MV-4-11 (cell line): Measurements from ENCODE around the gene MPO.

Source experiments
- DNase-seq: peaks from one replicate; lab custom pipeline; 2025; lab: John Stamatoyannopoulos, UW

MPO gene

DNA sequence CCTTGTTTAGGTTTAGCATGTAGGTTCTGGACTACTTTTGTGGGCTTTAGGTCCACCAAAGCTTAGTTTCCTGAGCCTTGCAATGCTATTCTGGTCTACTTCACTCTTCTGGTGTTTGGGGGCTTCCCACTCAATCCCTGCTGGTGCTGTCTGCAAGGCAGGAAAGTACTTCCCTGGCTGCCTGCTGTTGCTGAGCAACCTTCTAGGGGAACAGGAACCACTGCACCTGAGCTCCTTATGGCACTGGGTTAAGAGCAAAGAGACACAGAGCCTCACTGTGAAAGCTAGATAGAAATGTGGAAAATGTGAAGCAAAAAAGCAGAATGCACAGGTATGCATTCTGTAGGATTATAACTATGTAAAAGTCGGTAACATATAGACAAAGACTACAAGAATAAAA lies 17.0 kb downstream of the MPO start:
- no peak for DNase-seq

DNA sequence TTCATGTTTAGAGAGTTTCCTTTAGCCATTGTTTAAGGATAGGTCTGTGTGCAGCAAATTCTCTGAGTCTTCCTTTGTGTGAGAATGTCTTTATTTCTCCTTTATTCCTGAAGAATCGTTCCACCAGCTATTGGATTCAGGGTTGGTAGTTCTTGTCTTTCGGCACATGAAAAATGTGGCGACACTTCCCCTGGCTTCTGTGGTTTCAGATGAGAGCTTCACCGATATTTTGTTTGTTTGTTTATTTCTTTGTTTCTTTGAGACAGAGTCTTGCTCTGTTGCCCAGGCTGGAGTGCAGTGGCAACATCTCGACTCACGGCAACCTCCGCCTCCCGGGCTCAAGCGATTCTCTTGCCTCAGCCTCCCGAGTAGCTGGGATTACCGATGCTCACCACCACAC lies 18.6 kb downstream of the MPO start:
- DNase-seq: no peak

DNA sequence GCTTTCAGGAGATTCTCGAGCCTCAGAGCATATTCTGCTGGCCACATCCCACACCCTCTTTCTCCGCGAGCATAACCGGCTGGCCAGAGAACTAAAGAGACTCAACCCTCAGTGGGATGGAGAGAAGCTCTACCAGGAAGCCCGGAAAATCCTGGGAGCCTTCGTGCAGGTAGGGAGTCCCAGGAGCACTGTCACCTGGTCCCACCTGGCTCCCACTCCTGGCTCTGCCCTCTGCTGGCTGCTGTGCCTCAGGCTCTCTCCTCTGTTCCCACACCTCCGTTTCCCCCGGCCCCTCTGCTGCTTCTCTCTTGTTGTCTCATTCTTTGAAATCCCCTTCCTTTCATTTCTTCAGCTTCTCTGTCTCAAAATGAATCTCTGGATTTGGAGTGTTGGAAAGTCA lies 25.9 kb downstream of the MPO start:
- DNase-seq: no peak

DNA sequence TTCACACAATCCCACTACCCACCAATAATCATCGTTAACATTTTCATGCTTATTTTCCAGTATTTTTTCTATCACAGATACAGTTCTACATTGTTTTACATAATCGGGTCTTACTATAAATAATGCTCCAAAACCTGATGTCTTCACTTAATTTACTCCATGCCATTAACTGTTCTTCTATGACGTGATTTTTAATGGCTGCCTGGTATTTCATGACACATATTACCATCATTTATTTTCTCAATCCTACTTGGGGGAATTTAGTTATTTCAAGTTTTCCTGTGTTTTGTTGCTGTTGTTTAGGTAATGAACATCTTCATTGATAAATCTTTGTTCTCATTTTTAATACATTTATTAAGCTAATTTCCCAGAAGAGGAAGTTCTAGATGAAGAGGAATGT lies 27.7 kb downstream of the MPO start:
- DNase-seq: no peak

DNA sequence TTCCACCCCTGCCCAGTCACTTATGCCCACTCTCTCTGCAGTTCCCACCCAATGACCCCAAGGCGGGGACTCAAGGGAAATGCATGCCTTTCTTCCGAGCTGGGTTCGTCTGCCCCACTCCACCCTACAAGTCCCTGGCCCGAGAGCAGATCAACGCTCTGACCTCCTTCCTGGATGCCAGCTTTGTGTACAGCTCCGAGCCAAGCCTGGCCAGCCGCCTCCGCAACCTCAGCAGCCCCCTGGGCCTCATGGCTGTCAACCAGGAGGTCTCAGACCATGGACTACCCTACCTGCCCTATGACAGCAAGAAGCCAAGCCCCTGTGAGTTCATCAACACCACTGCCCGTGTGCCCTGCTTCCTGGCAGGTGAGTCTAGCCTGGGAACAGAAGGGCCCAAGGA lies 28.6 kb downstream of the MPO start:
- no peak for DNase-seq

DNA sequence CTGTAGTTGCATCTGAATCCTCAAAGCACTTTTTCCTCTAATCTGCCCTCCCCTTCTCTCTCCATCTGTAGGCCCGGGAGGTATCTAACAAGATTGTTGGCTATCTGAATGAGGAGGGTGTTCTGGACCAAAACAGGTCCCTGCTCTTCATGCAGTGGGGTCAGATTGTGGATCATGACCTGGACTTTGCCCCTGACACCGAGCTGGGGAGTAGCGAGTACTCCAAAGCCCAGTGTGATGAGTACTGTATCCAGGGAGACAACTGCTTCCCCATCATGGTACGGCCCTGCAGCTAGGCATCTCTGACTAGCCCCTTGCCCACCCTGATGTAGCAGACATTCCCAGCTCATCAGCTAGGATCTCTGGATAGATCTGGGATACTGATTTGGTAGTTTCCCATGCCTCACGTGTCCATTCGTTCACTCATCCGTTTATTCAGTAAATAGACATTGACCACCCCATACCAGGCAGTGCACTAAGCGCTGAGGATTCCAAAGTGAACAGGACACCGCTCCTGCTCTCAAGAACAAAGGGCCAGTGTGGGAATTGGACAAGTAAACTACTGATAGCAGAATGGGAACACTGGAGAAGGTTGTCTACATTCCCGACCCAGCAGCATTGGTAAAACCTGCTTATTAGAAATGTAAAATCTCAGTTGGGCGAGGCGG lies 30.3 kb downstream of the MPO start:
- no peak for DNase-seq

DNA sequence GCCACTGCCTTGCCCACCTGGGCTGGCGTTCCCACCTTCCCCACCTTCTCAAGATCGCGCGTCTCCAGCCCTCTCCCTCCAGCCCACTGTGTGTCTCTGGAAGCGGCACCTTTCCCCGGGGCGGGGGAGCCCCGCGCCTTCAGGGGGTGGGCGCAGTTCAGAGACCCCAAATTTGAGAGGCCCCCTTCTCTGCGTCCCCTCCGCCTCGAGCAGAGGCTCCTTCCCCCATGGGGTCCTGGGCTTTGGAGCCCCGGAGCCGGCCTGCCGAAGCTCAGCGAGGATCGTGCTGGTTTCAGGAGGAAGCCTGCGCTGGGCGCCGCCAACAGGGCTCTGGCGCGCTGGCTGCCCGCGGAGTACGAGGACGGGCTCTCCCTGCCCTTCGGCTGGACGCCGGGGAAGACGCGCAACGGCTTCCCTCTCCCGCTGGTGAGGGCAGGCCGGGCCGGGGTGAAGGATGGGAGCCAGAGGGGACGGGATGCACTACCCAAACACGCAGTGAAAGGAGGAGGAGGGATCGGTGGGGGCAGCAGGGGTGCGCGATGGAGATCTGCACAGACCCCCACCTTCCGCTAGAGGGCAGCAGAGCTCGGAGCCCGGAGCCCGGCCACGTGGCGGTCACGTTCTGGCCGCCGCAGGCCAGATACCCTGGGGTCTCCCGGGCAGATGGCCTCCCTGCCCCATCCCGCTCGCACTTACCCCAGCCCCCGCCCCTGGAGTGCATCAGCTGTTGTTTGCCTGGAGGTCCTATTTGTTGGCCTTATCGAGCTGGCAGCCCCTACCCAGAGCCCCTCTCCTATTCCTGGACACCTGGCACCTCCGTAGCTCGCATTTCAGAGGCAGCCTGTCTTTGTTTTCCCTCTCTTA lies 31.2 kb downstream of the MPO start:
- peak; percentile 34 for DNase-seq

DNA sequence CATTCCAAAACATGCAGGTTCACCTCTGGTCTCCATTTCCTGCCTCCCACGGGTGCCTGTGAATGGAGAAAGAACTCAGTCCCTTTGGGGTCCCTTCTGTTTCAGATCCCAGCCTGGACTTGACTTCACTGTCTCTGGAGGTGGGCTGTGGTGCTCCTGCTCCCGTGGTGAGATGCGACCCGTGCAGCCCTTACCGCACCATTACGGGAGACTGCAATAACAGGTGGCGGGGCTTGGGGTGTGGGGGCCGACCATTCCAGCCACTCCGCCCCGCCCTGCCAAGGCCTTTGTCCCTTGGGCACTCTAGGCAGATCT lies 31.8 kb downstream of the MPO start:
- DNase-seq: no peak

DNA sequence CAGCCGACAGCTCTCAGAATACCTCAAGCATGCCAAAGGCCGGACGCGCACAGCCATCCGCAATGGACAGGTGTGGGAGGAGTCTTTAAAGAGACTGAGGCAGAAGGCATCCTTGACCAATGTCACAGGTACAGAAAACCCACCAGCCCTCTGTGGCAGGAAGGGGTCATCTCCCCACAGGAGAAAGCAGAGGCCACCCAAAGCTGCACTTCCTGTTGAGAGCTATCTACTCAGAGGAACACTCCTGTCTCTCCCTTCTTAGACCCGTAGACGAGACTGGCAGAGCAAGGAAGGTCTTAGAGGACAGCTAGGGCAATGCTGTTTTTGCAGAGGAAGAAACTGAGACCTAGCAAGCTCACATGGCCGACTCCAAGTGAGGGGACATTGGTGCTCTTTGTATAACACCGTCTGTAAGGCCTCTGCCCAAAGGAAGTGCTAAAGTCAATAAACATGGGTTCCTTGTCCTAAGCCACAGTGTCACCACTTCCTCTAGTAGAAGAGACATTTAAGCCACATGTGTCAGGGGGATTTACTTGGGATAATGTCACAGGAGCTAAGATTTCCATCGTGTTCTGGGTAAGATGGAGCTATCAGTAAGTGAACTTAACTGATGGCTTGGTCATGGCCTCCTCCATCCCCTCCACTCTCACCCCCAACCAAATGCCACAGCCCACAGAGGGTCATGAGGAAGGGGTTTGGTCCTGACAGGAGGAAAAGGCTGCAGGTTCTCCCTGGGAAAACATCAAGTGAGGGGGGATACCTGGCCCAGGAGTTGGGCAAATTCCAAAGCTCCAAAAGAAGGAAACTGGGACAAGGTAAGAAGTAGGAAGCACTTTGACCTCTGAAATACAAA lies 33.0 kb downstream of the MPO start:
- peak; percentile 86 for DNase-seq

DNA sequence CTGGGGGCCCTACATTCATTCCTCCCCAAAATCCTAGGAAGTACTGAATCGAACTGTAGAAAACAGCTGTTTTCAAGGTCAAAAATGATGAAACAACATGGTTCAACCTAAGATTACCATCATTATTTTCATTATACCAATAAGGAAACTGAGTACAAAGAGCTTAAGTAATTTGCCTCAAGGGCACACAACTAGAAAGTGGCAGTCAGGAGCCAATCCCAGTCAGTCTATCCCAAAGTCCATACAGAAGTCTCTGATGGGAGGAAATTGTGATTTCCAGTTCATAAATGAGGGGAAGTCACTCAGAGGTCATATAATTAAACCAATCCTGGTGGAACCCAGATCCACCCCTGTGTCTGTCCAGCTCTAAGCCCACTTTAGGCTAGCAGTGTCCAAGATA lies 34.0 kb downstream of the MPO start:
- DNase-seq: no peak

DNA sequence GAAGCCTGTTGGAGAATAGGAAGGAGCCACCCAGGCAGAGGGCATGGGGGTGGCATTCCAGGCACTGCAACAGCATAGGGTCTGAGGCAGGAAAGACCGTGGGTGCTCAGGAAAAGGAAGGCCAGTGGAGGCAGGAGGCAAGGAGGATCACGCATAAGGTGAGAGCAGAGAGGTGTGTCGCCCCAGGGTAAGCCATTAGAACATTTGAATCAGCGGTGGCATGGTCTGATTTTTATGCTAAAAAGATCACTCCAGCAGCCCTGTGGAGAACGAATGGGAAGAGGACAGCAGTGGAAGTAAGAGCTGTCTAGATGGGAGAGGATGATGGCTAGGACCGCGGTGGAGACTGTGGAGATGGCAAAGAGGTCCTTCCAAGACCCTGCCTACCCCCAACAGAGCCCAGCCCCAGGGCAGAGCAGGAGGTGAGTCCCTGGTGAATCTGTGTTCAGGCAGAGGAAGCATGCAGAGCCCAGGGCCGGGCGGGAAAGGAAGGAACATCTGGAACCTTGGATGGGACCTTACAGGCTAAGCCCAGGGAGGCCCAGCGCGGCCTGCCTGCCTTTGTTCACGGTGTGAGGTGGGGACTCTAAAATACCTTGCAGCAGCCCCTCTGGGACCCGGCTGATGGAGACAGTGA lies 34.5 kb downstream of the MPO start:
- DNase-seq: no peak

DNA sequence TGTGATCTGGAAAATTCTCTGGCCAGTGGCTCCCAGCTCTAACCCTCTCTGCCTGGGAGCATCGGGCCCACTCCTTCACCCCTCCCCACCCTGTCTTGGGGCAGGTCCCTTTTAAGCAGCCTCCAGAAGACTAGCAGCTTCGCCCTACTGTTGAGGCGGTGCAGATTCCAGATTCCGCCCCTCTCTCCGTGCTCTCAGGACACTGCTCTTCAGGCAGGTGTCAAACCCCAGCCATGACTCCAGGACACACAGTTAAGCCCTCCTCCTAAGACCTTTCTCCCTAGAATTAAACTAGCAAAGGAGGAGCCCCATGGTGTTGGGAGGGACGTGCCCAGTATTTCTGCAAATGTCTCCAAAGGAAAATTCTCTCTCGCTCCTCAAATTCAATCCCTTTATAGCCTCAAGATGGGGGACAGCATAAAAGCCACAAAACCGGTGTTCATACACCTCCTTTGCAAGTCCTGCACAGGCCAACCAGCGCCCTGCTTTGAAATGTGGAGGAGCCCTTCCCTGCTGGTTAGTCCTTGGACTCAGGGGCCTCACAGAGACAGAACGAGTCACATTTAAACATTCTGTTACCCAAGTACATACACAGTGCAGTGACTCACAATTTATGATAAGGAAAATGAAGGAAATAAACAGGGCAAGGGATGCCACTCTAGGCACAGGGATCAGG lies 35.2 kb downstream of the MPO start:
- no peak for DNase-seq

DNA sequence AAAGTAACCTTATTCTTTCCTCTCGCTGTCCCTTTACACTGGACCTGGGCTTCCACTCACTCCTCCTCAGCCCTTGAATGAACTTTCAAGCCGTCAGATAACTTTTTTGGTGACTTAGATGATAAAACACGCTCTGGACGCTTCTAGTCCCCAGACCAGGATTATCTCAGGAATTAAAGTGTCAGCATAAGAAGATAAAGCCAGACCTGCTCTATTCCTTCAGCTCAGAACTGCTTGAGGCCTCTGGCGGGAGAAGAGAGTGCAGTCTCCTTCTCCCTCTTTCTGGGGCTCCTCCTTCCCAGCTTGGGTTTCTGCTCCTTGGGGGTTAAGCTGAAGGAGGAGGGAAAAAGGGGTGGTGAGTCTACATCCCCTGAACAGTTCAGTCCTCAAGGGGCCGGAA lies 35.8 kb downstream of the MPO start:
- no peak for DNase-seq

DNA sequence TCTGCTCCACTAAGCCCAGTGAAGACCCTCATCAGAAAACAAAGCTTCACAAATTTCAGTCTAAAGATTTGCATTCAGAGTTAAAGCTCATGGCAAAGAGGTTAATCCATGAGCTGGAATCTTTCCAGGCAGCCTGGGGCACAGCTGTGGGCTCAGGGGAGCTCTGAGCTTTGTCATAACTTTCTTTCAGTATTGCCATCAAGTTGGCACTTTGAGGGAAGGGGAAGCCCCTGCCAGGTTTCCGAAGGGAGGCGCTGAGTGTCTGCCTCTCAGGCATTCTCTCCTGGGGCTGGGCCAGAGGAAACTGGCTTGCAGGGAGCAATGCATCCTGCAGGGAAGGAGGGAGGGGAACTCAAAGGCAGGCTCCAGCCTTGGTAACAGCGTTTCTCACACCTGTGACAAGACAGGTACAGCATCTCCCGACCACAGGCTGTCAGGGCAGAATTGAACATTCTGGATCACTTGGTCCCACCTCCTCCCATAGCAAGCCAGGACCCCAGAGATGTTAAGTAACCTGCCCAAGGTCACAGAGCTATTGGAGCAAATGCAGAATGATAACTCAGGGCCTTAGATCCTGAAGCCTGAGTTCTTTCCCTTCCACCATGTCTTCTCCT lies 38.5 kb downstream of the MPO start:
- no peak for DNase-seq

DNA sequence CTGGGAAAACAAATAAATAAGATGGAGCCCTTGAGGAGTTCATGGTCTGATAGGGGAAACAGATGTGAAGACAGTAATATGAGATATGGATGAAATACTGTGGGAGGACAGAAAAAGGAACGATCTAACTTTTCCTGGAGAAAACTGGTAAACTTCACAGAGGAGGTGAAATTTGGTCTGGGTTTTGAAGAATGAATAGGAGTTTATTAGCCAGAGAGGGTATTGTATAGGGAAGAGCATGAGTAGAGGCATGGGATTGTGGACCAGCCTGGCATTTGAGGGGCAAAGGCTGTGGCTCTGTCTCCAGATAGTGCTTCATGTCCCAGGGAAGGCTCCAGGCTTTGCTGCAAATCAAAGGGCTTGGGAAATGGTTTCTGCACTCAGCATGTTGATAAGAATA lies 40.7 kb downstream of the MPO start:
- no peak for DNase-seq

DNA sequence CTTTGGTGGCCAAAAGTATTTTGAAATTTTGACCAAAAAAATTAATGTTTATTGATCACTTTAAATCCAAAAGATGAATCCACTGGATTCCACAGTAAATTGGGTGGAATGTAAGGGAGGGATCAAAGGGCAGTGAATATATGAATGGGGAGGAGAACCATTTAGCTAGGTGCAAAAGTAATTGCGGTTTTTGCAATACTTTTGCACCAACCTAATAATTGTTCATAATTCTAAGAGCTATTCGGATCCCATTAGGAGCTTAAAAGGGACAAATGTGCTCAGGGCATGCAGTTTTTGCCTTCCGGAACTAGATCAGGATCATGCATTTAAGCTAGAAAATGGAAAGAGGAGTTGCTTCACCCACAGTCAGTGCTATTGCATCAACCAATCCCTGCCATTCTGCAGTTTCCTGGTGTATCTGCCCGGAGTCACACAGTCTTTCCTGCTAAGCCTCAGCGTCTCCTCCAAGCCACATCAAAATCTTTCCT lies 42.5 kb downstream of the MPO start, which contains the start of gene LPO:
Gene LPO, plus strand, starts transcription at position 438 of the 488 bp plus-strand sequence. CDS start 4,396 bp downstream, outside the sequence.
- DNase-seq: peak; percentile 54

DNA sequence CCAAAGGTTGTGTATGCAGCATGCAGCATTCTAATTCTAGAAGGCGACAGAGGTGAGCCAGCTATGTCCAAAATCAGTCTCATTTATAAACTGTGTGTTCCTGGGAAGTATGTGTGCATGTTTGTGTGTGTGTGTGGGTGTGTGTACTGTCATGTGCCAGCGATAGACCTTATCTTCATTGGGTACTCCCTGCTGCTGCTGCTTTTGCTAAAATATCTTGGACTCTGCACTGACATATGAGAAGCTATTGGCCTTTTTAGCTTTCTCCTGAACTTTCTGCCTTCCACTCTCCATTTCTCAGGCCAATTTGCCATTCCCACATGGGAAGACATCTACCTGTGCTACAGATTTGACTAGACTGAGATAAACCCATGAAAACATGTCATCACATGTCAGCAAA lies 44.3 kb downstream of the MPO start:
- DNase-seq: no peak

DNA sequence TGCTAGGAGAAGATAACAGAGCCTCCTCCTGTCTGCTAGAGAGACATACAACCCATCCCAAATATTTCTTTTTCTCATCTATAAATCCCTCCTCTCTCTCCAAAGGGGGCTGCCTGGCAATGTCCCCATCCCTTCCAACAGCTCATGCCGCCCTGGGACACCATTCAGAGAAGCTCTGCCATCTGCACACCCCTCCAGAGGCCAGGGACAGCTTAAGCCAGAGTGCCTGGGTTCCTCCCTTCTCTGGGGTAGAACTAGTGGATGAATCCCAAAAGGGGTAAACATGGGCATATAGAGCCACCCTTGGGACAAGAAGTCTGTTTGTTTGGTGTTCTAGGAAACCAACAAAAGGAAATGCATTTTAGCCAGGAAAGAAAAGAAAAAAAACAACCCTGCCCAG lies 44.9 kb downstream of the MPO start:
- DNase-seq: no peak

DNA sequence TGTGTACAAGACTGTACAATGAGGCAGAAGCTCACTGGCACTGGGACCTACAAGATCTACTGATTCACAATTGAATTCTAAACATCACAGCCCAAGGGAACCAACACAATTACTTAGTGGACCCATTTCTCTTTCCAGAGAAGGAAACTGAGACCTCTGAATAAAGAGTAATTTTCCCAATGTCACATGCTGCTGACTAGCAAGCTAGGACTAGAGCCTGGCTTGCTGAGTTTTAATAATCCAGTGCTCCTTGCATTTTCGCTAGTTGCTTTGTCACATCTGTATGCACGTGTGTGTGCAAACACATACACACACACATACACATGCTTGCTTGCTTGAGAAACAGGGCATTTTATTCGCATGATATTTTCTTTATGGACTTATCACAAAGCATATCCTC lies 46.2 kb downstream of the MPO start:
- DNase-seq: no peak

DNA sequence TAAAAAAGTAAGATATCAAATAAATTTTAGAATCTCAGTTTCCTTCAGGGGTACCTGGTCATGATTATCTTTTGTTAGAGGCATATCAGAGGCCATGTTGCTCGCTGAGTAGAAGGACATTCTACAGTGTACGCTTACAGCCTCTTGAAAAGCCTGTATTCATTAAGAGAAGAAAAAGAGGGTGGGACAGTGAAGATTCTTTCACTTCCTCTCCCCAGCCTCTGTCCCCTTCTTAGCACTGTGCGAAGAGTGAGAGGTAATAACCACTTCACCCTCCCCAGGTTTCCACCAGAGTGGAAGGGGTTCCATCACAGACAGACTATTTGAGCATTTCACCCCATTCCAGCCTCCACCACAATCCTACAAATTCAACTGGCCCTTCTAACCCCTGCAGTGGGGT lies 47.2 kb downstream of the MPO start:
- DNase-seq: peak; percentile 86

DNA sequence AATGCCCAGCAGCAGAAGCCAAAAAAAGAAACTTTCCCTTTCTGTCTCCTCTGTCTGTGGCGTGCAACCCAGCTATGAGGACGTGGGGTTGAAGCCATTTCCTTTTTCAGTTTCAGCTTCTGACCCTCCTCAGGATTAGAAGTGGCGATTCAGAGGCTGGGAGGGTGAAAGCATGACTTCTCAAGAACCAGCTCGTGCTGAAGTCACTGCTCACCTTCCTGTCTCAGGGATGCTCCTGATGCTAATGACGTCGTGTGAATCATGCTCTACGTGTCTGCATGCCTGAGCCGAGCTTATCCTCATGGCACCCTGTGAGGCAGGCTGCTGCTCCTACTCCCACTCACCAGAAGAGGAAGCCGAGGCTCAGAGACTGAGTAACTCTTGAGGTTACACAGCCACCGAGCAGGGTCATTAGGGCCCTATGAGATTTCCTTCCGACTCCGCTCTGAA lies 48.0 kb downstream of the MPO start:
- DNase-seq: peak; percentile 99
